ENCODE measurements around the gene C6orf132.

C6orf132 gene

DNA sequence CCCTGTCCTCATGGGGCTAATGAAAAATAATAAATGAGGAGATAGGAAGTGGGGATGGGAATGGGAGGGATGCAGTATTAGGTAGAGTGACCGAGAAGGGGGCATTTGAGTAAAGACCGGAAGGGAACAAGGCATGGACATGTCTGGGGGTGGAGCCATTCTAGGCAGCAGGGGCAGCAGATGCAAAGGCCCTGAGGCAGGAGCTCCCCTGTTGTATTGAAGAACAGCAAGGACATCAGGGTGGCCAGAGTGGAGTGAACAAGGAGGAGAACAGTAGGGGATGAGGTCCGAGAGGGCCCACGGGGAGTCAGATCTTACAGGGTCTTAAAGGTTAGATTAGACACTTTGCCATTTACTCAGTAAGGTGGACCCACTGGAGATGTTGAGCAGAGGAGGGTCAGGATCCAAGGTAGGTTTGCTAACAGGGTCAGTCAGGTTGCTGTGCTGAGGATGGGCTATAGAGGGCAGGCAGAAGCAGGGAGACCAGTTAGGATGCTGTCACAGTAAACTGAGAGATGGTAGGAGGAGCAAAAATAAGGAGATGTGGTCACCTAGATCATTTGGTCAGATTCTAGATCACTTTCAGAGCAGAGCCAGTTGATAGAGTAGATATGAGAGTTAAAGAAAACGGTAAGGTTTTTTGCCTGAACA lies 73.4 kb downstream of the C6orf132 start:
- DNase-seq, result no peak

DNA sequence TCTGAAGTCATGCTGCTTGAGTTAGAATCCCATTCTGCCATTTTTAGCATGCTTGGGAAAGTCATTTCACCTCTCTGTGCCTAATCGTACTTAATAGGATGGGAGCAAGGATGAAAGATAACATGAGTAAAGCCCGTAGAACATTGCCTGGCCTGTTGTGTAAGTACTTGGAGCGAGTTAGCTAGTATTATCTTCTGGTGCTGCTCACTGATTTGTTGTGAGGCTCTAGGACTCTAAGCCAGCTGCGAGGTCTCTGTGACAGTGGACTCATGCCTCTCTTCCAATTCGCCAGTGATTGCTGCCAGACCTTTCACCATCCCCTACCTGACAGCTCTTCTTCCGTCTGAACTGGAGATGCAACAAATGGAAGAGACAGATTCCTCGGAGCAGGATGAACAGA lies 74.2 kb downstream of the C6orf132 start:
- no peak for DNase-seq

DNA sequence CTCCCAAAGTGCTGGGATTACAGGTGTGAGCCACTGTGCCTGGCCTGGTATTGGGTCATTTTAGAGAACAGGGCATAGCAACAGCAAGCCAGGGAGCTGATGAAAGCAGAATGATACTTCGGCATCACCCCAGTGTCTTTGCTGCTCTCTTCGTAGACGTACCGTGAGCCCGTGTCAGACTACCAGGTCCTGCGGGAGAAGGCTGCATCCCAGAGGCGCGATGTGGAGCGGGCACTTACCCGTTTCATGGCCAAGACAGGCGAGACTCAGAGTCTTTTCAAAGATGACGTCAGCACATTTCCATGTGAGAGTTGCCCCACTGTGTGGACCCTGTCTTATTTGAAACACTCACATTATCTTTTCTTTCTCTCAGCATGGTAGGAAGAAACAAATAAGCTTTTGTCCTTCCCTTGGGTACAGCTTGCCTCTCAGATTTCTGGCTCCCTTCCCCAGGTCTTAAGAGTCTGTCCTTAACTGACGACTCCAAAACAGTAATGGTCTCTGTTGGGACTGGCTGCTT lies 76.2 kb downstream of the C6orf132 start:
- no peak for DNase-seq

DNA sequence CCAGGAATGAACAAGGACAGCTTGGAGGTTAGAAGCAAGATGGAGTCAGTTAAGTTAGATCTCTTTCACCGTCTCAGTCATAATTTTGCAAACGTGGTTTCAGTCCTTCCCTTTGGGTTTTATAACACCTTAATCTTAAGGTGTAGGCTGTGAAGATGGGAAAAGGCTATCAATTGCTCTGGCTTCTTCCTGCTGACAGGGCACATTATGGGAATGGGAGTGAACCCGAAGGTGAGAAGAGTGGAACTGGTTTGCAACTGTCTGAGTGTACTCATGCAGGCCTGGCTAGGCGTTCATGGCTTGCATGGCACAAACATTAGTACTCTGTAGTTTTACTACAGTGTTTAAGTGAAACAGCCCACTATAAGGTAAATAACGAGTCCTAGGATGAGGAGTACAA lies 82.7 kb downstream of the C6orf132 start:
- no peak for DNase-seq

DNA sequence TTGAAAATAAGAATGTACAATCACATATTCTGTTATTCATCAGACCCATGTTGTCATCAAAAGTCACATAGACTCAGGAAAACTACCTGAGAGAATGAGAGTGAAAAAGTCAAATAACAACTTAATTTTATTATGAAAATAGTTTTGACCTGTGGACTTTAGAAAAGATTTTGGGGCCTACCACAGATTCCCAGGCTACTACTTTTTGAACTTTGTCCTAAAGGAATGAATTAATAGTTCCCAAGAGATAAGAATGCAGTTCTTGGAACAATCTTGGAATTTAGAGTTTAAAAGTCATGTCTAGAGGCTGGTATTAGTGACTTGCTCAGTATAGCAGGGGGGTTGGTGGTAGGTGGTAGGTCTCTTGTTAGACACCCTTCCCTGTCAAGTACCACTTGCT lies 88.8 kb downstream of the C6orf132 start:
- DNase-seq, result no peak

DNA sequence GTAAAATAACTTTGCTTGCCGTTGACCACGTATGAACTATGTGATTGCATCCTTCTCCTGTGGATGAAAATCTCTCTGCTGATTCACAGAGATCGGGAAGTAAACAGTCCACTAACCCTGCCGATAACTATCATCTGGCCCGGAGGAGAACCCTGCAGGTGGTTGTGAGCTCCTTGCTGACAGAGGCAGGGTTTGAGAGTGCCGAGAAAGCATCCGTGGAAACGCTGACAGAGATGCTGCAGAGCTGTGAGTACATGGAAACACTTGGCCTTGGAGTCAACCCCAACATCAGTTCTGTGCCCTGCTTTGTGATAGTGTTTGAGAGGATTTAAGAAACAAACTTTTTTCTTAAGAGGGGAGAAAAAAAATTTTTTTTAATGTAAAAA lies 91.2 kb downstream of the C6orf132 start:
- no peak for DNase-seq
